H1 (cell line): ENCODE data around the gene LRRC4C. TPM values are rescaled to one million over a fixed set of nuclear protein-coding genes. Genes with fewer than 3 reads are reported as not detected.

ENCODE experiments used
- CHD7 ChIP-seq: fragments of 300-600 bp; sonication (generic); IDR thresholded peaks from 2 replicates; pipeline ENCODE4 v1.7.1; 2012; ENCODE audit warnings: low read length, moderate library complexity, mild to moderate bottlenecking, inconsistent platforms; ENCODE audit not compliant: insufficient replicate concordance
- polyA plus RNA-seq, 7 experiments: library from polyadenylated mRNA; depleted of rRNA in 3 of 7; stranded (reverse) in 5 of 7; unstranded in 2 of 7; fragments of >200 nt in 5 of 7; fragments of 200-250 nt in 2 of 7; gene quantifications; 1 replicate in 5 of 7; 2 replicates in 1 of 7; 4 replicates in 1 of 7; pipeline versions ENCODE4 v1.2.1 to v1.2.3, GENCODE V29; 2011 to 2013; ENCODE audit warnings: missing spikeins in 2 of 7, mixed read lengths in 2 of 7
- total RNA-seq: library from RNA; stranded (reverse); fragmentation: NEBNext Ultra II Directional; extraction: Animal tissue kit (Norgen Biotek cat#: 25700); gene quantifications from 2 replicates; pipeline ENCODE4 v1.2.1, GENCODE V29; 2021

Gene LRRC4C
- total and polyA plus RNA-seq, 2 of the 8 experiments (the other 6 are each of a cell fraction or from before 2014, with no cell fraction given), result 0.23 to 2.2 TPM

GRCh38 chr11:40246983-40247382 is 1212.5 kb downstream of the LRRC4C start (continued):
- no peak for TF ChIP-seq CHD7
